ENCODE results near the gene TOR1AIP2. TPM values are rescaled to one million over a fixed set of nuclear protein-coding genes. Genes with fewer than 3 reads are reported as not detected.

Gene TOR1AIP2
- total RNA-seq, 5 donors from 2014 or later (not counting 1 experiment from before 2014, with no cell fraction given), result 39.6 to 65.9 (median 42.9) TPM

DNA sequence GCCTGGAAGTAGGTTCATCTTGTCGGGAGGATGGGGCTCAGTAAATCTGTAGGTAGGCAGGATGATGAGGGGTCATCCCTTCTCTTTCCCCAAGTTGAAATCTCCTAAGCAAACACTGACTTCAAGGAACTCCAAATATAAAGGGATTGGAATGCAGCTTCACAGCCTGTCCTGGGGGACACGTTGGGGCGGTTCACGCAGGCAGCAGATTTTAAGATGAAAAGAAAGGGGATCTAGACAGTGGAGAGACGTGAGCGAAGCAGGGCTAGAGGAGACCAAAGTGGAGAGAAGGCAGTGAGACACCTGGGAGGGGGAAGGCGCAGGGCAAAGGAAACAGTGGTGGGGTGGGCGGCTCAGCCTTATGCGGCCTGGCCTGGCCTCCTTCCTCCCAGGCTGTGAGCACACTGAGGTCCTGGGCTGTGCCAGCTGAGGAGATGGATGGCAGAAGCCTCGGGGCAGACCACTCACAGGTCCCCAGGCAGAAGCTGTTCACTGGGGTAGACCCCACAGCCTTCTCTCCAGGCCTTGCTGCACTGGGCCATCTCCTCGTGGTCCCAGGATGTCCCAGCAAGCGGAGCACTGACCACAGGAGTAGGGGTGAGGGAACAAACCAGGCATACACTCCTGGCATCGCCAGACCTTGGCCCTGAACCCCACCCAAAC lies 51.7 kb downstream of the TOR1AIP2 start:
- Mint-ChIP-seq H3K27ac (no peak overlapping the region), H3K9me3 (no peaks in the 10 kb centered on the region), H3K36me3 (no peaks in the 10 kb centered on the region), H3K4me1 (peaks cover 5 to 17% (median 14%) of the 10 kb centered on the region in 3 donors), H3K4me3 (no peak overlapping the region), H3K27me3 (peaks cover 0 to 5% of the 10 kb centered on the region in 2 donors)
- ChIA-PET POLR2A (no interaction called here), CTCF (interaction anchor here in 1 of 2 donors (1.3 kb wide), 1 partner anchor 11 kb away, joined by 5 read pairs; no protein-coding TSS in a partner anchor)
- no peak overlapping the region for H3K4me3 ChIP-seq (ENCODE audit: control insufficient read depth in 1 of 2, extremely low read depth in 1 of 2, low read length in 1 of 2)
- DNase-seq (no peak), ATAC-seq (replicated peaks in 1 of 4) (no peak)
- H3K9me3 ChIP-seq, result no peaks in the 10 kb centered on the region
- H3K4me1 ChIP-seq (ENCODE audit: control insufficient read depth in 1 of 2, extremely low read depth in 1 of 2, insufficient read depth in 2 of 2, low read length in 2 of 2), result peaks cover under 1 to 5% of the 10 kb centered on the region in 2 experiments
- whole genome bisulfite sequencing (ENCODE audit: insufficient coverage), result 81% methylated on average over 9 of the region's 13 CpGs
- peaks cover 0 to 9% of the 10 kb centered on the region in 2 experiments for H3K27me3 ChIP-seq (replicated peaks in 1 of 2; ENCODE audit: control insufficient read depth in 2 of 2, extremely low read depth in 1 of 2, insufficient read depth in 2 of 2, low read length in 1 of 2)
- no peak overlapping the region for H3K27ac ChIP-seq (ENCODE audit: low read length)
- H3K36me3 ChIP-seq (ENCODE audit: control insufficient read depth in 2 of 2, extremely low read depth in 1 of 2, insufficient read depth in 1 of 2, low read length in 1 of 2), result no peaks in the 10 kb centered on the region

DNA sequence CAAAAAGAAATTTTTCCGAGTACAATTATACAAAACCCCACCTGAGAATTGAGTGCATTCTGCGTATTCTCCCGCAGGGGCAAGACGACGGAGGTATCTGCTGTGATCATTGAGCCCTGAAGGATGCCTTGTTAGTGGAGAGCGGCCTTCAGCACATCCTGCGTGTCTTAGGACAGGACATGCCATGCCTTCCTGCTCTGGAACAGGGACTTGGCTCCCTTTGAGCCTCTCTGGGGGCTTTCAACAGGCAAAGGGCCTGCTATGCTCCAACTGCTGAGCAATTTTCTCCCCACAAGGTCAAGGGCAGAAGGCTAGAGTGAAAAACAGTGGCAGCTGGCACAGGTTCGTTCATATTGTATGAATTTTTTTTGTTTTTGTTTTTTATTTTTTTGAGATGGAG lies 52.4 kb downstream of the TOR1AIP2 start:
- no peaks in the 10 kb centered on the region for H3K4me1 ChIP-seq (ENCODE audit: control insufficient read depth in 1 of 2, extremely low read depth in 1 of 2, insufficient read depth in 2 of 2, low read length in 2 of 2)
- ChIA-PET POLR2A (interaction anchor here in 1 of 2 donors (0.6 kb wide), 1 partner anchor 32 kb away, joined by 4 read pairs; no protein-coding TSS in a partner anchor), CTCF (interaction anchor here in 1 of 2 donors (0.6 to 3.1 kb wide), 2 partner anchors 10 to 11 kb away, joined by 5 to 16 read pairs; no protein-coding TSS in a partner anchor)
- no peak overlapping the region for H3K27ac ChIP-seq (ENCODE audit: low read length)
- peaks cover 0 to 10% (median 7%) of the 10 kb centered on the region in 3 donors for H3K4me1 Mint-ChIP-seq
- H3K27ac Mint-ChIP-seq, result no peak overlapping the region
- peaks cover 0 to 5% of the 10 kb centered on the region in 2 donors for H3K27me3 Mint-ChIP-seq
- peaks cover 0 to 9% of the 10 kb centered on the region in 2 experiments for H3K27me3 ChIP-seq (replicated peaks in 1 of 2; ENCODE audit: control insufficient read depth in 2 of 2, extremely low read depth in 1 of 2, insufficient read depth in 2 of 2, low read length in 1 of 2)
- 93% methylated on average over 6 of the region's 8 CpGs for WGBS (ENCODE audit: insufficient coverage)
- no peaks in the 10 kb centered on the region for H3K9me3 ChIP-seq
- H3K36me3 ChIP-seq (ENCODE audit: control insufficient read depth in 2 of 2, extremely low read depth in 1 of 2, insufficient read depth in 1 of 2, low read length in 1 of 2), result no peaks in the 10 kb centered on the region
- no peak for DNase-seq
- H3K4me3 ChIP-seq (ENCODE audit: control insufficient read depth in 1 of 2, extremely low read depth in 1 of 2, low read length in 1 of 2), result no peak overlapping the region
- no peak overlapping the region for H3K4me3 Mint-ChIP-seq
- no peak for ATAC-seq (replicated peaks in 1 of 4)
- no peaks in the 10 kb centered on the region for H3K9me3 Mint-ChIP-seq
- H3K36me3 Mint-ChIP-seq, result no peaks in the 10 kb centered on the region

DNA sequence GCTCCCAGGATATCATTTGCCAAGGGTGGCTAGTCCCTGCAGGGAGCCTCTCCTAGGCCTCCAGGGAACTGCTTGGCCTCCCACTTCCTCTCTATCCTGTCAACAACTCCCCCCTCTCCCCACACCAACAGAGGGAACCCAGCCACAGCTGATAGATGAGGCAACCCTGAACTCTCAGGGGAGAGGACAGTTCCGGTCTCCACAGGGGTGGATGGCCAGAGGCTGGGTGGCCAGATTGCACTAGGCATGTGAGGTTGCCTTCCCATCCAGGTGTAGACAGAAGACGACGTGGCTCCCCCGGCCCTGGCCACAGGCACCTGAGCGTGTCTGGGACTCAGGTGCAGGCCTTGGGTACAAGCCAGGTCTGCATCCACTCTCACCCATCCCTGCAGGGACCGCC lies 53.3 kb downstream of the TOR1AIP2 start:
- no peaks in the 10 kb centered on the region for H3K9me3 ChIP-seq
- no peak overlapping the region for H3K27ac Mint-ChIP-seq
- H3K4me3 Mint-ChIP-seq, result no peak overlapping the region
- no peaks in the 10 kb centered on the region for H3K4me1 ChIP-seq (ENCODE audit: control insufficient read depth in 1 of 2, extremely low read depth in 1 of 2, insufficient read depth in 2 of 2, low read length in 2 of 2)
- peak in 1 of 35 experiments; percentile 9 for DNase-seq
- WGBS (ENCODE audit: insufficient coverage), result 86% methylated on average over 5 of the region's 6 CpGs
- H3K4me3 ChIP-seq (ENCODE audit: control insufficient read depth in 1 of 2, extremely low read depth in 1 of 2, low read length in 1 of 2), result no peak overlapping the region
- H3K9me3 Mint-ChIP-seq, result no peaks in the 10 kb centered on the region
- ATAC-seq (replicated peaks in 1 of 4), result no peak
- ChIA-PET CTCF (interaction anchor here in 1 of 2 donors (3.1 kb wide), 1 partner anchor 10 kb away, joined by 16 read pairs; no protein-coding TSS in a partner anchor), POLR2A (no interaction called here)
- H3K27me3 Mint-ChIP-seq, result peaks cover 0 to 5% of the 10 kb centered on the region in 2 donors
- peaks cover 0 to 8% (median 0%) of the 10 kb centered on the region in 3 donors for H3K4me1 Mint-ChIP-seq
- no peaks in the 10 kb centered on the region for H3K36me3 ChIP-seq (ENCODE audit: control insufficient read depth in 2 of 2, extremely low read depth in 1 of 2, insufficient read depth in 1 of 2, low read length in 1 of 2)
- H3K27ac ChIP-seq (ENCODE audit: low read length), result no peak overlapping the region
- H3K36me3 Mint-ChIP-seq, result no peaks in the 10 kb centered on the region
- H3K27me3 ChIP-seq (replicated peaks in 1 of 2; ENCODE audit: control insufficient read depth in 2 of 2, extremely low read depth in 1 of 2, insufficient read depth in 2 of 2, low read length in 1 of 2), result peaks cover 0 to 9% of the 10 kb centered on the region in 2 experiments

DNA sequence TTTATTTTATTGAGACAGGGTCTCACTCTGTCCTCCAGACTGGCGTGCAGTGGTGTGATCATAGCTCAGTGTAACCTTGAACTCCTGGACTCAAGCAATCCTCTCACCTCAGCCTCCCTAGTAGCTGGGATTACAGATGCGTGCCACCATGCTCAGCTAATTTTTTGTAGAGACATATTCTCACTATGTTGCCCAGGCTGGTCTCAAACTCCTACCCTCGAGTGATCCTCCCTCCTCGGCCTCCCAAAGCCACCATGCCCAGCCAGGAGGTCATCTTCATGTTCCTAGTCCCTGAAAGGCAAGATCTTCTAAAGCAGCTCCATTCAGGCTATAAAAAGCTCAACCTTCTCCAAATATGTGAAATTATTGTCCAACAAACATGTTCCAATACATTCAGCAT lies 53.9 kb downstream of the TOR1AIP2 start:
- no peak overlapping the region for H3K4me3 ChIP-seq (ENCODE audit: control insufficient read depth in 1 of 2, extremely low read depth in 1 of 2, low read length in 1 of 2)
- DNase-seq, result no peak
- ChIA-PET POLR2A (interaction anchor here in 1 of 2 donors (1.0 kb wide), 1 partner anchor 8 kb away, joined by 5 read pairs; no protein-coding TSS in a partner anchor), CTCF (interaction anchor here in 1 of 2 donors (3.1 kb wide), 1 partner anchor 9 kb away, joined by 16 read pairs; no protein-coding TSS in a partner anchor)
- no peaks in the 10 kb centered on the region for H3K36me3 Mint-ChIP-seq
- H3K27ac Mint-ChIP-seq, result no peak overlapping the region
- no peaks in the 10 kb centered on the region for H3K4me1 ChIP-seq (ENCODE audit: control insufficient read depth in 1 of 2, extremely low read depth in 1 of 2, insufficient read depth in 2 of 2, low read length in 2 of 2)
- no peak overlapping the region for H3K27ac ChIP-seq (ENCODE audit: low read length)
- no peaks in the 10 kb centered on the region for H3K36me3 ChIP-seq (ENCODE audit: control insufficient read depth in 2 of 2, extremely low read depth in 1 of 2, insufficient read depth in 1 of 2, low read length in 1 of 2)
- no peaks in the 10 kb centered on the region for H3K9me3 ChIP-seq
- 90% methylated on average over 3 of the region's 4 CpGs for whole genome bisulfite sequencing (ENCODE audit: insufficient coverage)
- H3K9me3 Mint-ChIP-seq, result no peaks in the 10 kb centered on the region
- peaks cover 0 to 5% of the 10 kb centered on the region in 2 donors for H3K27me3 Mint-ChIP-seq
- H3K4me3 Mint-ChIP-seq, result no peak overlapping the region
- ATAC-seq (replicated peaks in 1 of 4), result no peak
- peaks cover 0 to 8% (median 0%) of the 10 kb centered on the region in 3 donors for H3K4me1 Mint-ChIP-seq
- peaks cover 0 to 10% of the 10 kb centered on the region in 2 experiments for H3K27me3 ChIP-seq (replicated peaks in 1 of 2; ENCODE audit: control insufficient read depth in 2 of 2, extremely low read depth in 1 of 2, insufficient read depth in 2 of 2, low read length in 1 of 2)

DNA sequence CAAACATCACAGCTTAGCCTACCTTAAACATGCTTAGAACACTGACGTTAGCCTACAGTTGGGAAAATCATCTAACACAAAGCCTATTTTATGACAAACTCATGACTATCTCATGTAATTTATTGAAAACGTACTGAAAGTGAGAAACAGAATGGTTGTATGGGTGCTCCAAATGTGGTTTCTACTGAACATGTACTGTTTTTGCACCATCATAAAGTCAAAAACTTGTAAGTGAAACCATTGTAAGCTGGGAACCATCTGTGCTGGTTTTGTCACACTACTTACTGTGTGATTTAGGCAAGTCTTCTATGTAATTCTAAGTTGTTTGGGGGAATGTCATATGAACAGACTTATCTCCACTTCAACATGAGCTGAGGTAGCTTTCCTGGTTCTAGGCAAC lies 55.5 kb downstream of the TOR1AIP2 start:
- Histone ChIP-seq H3K36me3 (ENCODE audit: control insufficient read depth in 2 of 2, extremely low read depth in 1 of 2, insufficient read depth in 1 of 2, low read length in 1 of 2) (no peaks in the 10 kb centered on the region), H3K27me3 (replicated peaks in 1 of 2; ENCODE audit: control insufficient read depth in 2 of 2, extremely low read depth in 1 of 2, insufficient read depth in 2 of 2, low read length in 1 of 2) (peaks cover 0 to 5% of the 10 kb centered on the region in 2 experiments), H3K9me3 (no peaks in the 10 kb centered on the region), H3K4me3 (ENCODE audit: control insufficient read depth in 1 of 2, extremely low read depth in 1 of 2, low read length in 1 of 2) (no peak overlapping the region), H3K4me1 (ENCODE audit: control insufficient read depth in 1 of 2, extremely low read depth in 1 of 2, insufficient read depth in 2 of 2, low read length in 2 of 2) (no peaks in the 10 kb centered on the region), H3K27ac (ENCODE audit: low read length) (no peak overlapping the region)
- WGBS (ENCODE audit: insufficient coverage), result no CpG with 5 or more reads among the region's 2 CpGs
- CTCF ChIA-PET, result interaction anchor here (0.6 to 3.1 kb wide), 6 partner anchors 7 to 814 kb away, joined by 3 to 16 read pairs (median 6); no protein-coding TSS in a partner anchor
- Mint-ChIP-seq H3K4me1 (peaks cover 0 to 8% (median 0%) of the 10 kb centered on the region in 3 donors), H3K27ac (no peak overlapping the region), H3K4me3 (no peak overlapping the region), H3K27me3 (peaks cover 0 to 5% of the 10 kb centered on the region in 2 donors), H3K36me3 (no peaks in the 10 kb centered on the region), H3K9me3 (no peaks in the 10 kb centered on the region)
- DNase-seq (no peak), ATAC-seq (replicated peaks in 1 of 4) (no peak)
- POLR2A ChIA-PET, result no interaction called here

DNA sequence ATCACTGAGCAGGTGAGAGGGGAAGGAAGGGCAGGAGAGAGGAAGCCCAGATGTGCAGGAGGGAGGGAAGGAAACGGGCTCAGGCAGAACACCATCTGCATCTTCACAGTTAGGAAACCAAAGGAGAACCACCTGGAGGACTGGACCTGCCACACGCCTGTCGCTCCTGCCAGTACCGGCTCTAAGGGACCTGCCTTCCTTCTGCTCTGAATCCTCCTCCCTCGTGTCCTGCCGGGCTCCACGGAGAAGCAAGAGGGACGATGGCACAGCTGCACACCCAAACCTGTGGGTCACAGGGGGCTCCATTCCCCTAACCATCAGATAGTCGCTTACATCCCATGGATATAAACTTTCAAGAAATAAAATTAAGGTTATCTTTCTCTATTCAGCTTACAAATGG lies 56.1 kb downstream of the TOR1AIP2 start:
- no peak for ATAC-seq (replicated peaks in 1 of 4)
- Histone ChIP-seq H3K9me3 (no peaks in the 10 kb centered on the region), H3K36me3 (ENCODE audit: control insufficient read depth in 2 of 2, extremely low read depth in 1 of 2, insufficient read depth in 1 of 2, low read length in 1 of 2) (no peaks in the 10 kb centered on the region), H3K4me1 (ENCODE audit: control insufficient read depth in 1 of 2, extremely low read depth in 1 of 2, insufficient read depth in 2 of 2, low read length in 2 of 2) (no peaks in the 10 kb centered on the region), H3K27me3 (replicated peaks in 1 of 2; ENCODE audit: control insufficient read depth in 2 of 2, extremely low read depth in 1 of 2, insufficient read depth in 2 of 2, low read length in 1 of 2) (peaks cover 0 to 5% of the 10 kb centered on the region in 2 experiments), H3K4me3 (ENCODE audit: control insufficient read depth in 1 of 2, extremely low read depth in 1 of 2, low read length in 1 of 2) (no peak overlapping the region), H3K27ac (ENCODE audit: low read length) (no peak overlapping the region)
- Mint-ChIP-seq H3K36me3 (no peaks in the 10 kb centered on the region), H3K27ac (no peak overlapping the region), H3K27me3 (peaks cover 0 to 5% of the 10 kb centered on the region in 2 donors), H3K4me1 (peaks cover 0 to 8% (median 0%) of the 10 kb centered on the region in 3 donors), H3K4me3 (no peak overlapping the region), H3K9me3 (no peaks in the 10 kb centered on the region)
- CTCF ChIA-PET, result interaction anchor here (0.6 to 2.1 kb wide), 4 partner anchors 12 to 814 kb away, joined by 3 to 6 read pairs (median 4); no protein-coding TSS in a partner anchor
- DNase-seq, result no peak
- no CpG with 5 or more reads among the region's 9 CpGs for WGBS (ENCODE audit: insufficient coverage)
- POLR2A ChIA-PET, result no interaction called here
